GM19467 (cell line): ENCODE data around the gene TSPAN10.

Experiments used
- ATAC-seq: cut with Tn5 transposase; IDR thresholded peaks from one replicate; pipeline ENCODE4 v1.9.1; 2021; ENCODE audit warnings: mild to moderate bottlenecking, moderate library complexity; ENCODE audit not compliant: unreplicated experiment

TSPAN10 gene

GRCh38 chr17:81685108-81685507, 48.1 kb downstream of the TSPAN10 start:
- no peak for ATAC-seq

GRCh38 chr17:81686614-81687013, 49.6 kb downstream of the TSPAN10 start:
- no peak for ATAC-seq

GRCh38 chr17:81687770-81688541, 51.0 kb downstream of the TSPAN10 start:
- no peak for ATAC-seq

GRCh38 chr17:81688616-81689015, 51.6 kb downstream of the TSPAN10 start:
- ATAC-seq = no peak

GRCh38 chr17:81690066-81690465, 53.1 kb downstream of the TSPAN10 start:
- no peak for ATAC-seq

GRCh38 chr17:81690549-81690948, 53.6 kb downstream of the TSPAN10 start:
- ATAC-seq = no peak

- no peak for ATAC-seq
Measured at GRCh38 chr17:81691196-81691595, 54.2 kb downstream of the TSPAN10 start.

GRCh38 chr17:81691608-81692007, 54.6 kb downstream of the TSPAN10 start:
- no peak for ATAC-seq

- ATAC-seq = no peak
Measured at GRCh38 chr17:81693509-81694210, 56.7 kb downstream of the TSPAN10 start.

GRCh38 chr17:81694810-81695209, 57.8 kb downstream of the TSPAN10 start:
- no peak for ATAC-seq

GRCh38 chr17:81695211-81695610, 58.2 kb downstream of the TSPAN10 start:
- no peak for ATAC-seq

- ATAC-seq = no peak
Measured at GRCh38 chr17:81695801-81696200, 58.8 kb downstream of the TSPAN10 start.

GRCh38 chr17:81696218-81696941, 59.4 kb downstream of the TSPAN10 start:
- ATAC-seq = no peak

- ATAC-seq = no peak
Measured at GRCh38 chr17:81697261-81698044, 60.5 kb downstream of the TSPAN10 start.
